Loucy (cell line): ENCODE measurements around the gene RNF181.

ENCODE experiments used
- H2AFZ ChIP-seq: fragments of 200-600 bp; sonication (generic); 2 replicates; pipeline ENCODE4 v1.6.0; 2016; ENCODE audit warnings: antibody characterized with exemption, mild to moderate bottlenecking, low read length, moderate library complexity
- H3F3A ChIP-seq: fragments of 200-600 bp; 2 replicates; pipeline ENCODE4 v1.6.0; 2016; ENCODE audit warnings: antibody characterized with exemption, low read depth, mild to moderate bottlenecking
- H3K27me3 ChIP-seq: fragments of 200-600 bp; sonication (generic); 2 replicates; pipeline ENCODE4 v1.6.1; 2014; ENCODE audit warnings: low read length, mild to moderate bottlenecking; ENCODE audit not compliant: insufficient read depth, poor library complexity, severe bottlenecking
- H3K36me3 ChIP-seq: fragments of 200-600 bp; sonication (generic); 2 replicates; pipeline ENCODE4 v1.6.1; 2016; ENCODE audit warnings: low read length; ENCODE audit not compliant: insufficient read depth
- H3K4me1 ChIP-seq: fragments of 200-600 bp; sonication (generic); 2 replicates; pipeline ENCODE4 v1.5.1; 2014; ENCODE audit warnings: low read length, mild to moderate bottlenecking; ENCODE audit not compliant: insufficient read depth, poor library complexity, severe bottlenecking
- H3K4me2 ChIP-seq: fragments of 200-600 bp; sonication (generic); 2 replicates; pipeline ENCODE4 v1.6.0; 2014; ENCODE audit warnings: antibody characterized with exemption, low read length, low read depth, mild to moderate bottlenecking; ENCODE audit not compliant: poor library complexity, severe bottlenecking
- H3K4me3 ChIP-seq: fragments of 200-600 bp; sonication (generic); 2 replicates; pipeline ENCODE4 v1.5.1; 2014; ENCODE audit warnings: low read length, mild to moderate bottlenecking, mixed read lengths; ENCODE audit not compliant: poor library complexity, severe bottlenecking
- H3K79me2 ChIP-seq: fragments of 200-600 bp; sonication (generic); 2 replicates; pipeline ENCODE4 v1.6.1; 2014; ENCODE audit warnings: low read length; ENCODE audit not compliant: insufficient read depth
- H3K9ac ChIP-seq: fragments of 200-600 bp; sonication (generic); 2 replicates; pipeline ENCODE4 v1.6.0; 2014; ENCODE audit warnings: mild to moderate bottlenecking, low read depth, low read length, moderate library complexity; ENCODE audit not compliant: poor library complexity, severe bottlenecking
- H3K9me2 ChIP-seq: fragments of 200-600 bp; sonication (generic); replicated peaks from 2 replicates; pipeline ENCODE4 v1.6.1; 2016; ENCODE audit warnings: low read depth, low read length, mixed read lengths
- H3K9me3 ChIP-seq: fragments of 200-600 bp; sonication (generic); 2 replicates; pipeline ENCODE4 v1.6.1; 2014; ENCODE audit warnings: mild to moderate bottlenecking, antibody characterized with exemption, low read length, low read depth; ENCODE audit not compliant: insufficient read depth
- H4K20me1 ChIP-seq: fragments of 200-600 bp; sonication (generic); 2 replicates; pipeline ENCODE4 v1.6.0; 2014; ENCODE audit warnings: antibody characterized with exemption, low read length, mild to moderate bottlenecking; ENCODE audit not compliant: insufficient read depth, poor library complexity, severe bottlenecking
- EZH2phosphoT487 ChIP-seq: fragments of 200-600 bp; IDR thresholded peaks from 2 replicates; pipeline ENCODE4 v1.6.1; 2018; ENCODE audit warnings: antibody characterized with exemption, mild to moderate bottlenecking, moderate library complexity, borderline replicate concordance
- TF ChIP-seq, protein P1 (sequence below): fragments of 200-600 bp; sonication (generic); conservative IDR thresholded peaks from 2 replicates; pipeline ENCODE4 v1.5.1; 2014; ENCODE audit warnings: mild to moderate bottlenecking, antibody characterized with exemption, low read length

The RNF181 gene

DNA sequence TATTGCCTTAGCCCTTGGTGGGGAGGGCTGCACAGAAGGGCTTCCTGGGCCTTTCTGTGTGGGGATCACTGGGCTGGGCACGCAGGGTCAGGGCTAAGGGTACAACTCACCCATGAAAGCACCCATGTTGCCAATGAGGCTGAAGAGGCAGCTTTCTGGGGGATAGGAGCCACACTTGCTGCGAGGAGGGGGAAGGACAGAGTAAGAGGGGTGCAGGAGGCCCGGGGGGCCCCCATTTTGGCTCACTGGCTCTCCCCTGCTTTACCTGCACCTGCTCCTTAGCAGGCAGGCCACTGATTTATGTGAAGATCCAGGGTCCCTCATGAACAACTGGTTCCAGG, 4.7 kb downstream of the RNF181 start:
- no peaks in the 10 kb centered on the region for H3K9me3 ChIP-seq
- no peak overlapping the region for H2AFZ ChIP-seq
- H3K9ac ChIP-seq = no peak overlapping the region
- peaks cover 30% of the 10 kb centered on the region for H3K79me2 ChIP-seq
- TF ChIP-seq EZH2phosphoT487 = no peak
- TF ChIP-seq, protein P1, sequence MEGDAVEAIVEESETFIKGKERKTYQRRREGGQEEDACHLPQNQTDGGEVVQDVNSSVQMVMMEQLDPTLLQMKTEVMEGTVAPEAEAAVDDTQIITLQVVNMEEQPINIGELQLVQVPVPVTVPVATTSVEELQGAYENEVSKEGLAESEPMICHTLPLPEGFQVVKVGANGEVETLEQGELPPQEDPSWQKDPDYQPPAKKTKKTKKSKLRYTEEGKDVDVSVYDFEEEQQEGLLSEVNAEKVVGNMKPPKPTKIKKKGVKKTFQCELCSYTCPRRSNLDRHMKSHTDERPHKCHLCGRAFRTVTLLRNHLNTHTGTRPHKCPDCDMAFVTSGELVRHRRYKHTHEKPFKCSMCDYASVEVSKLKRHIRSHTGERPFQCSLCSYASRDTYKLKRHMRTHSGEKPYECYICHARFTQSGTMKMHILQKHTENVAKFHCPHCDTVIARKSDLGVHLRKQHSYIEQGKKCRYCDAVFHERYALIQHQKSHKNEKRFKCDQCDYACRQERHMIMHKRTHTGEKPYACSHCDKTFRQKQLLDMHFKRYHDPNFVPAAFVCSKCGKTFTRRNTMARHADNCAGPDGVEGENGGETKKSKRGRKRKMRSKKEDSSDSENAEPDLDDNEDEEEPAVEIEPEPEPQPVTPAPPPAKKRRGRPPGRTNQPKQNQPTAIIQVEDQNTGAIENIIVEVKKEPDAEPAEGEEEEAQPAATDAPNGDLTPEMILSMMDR = no peak
- peaks cover 27% of the 10 kb centered on the region for H3K4me1 ChIP-seq
- no peak overlapping the region for H3K4me2 ChIP-seq
- no peaks in the 10 kb centered on the region for H3F3A ChIP-seq
- no peaks in the 10 kb centered on the region for H3K27me3 ChIP-seq
- H4K20me1 ChIP-seq = peaks cover 21% of the 10 kb centered on the region
- no peaks in the 10 kb centered on the region; the same call in 1 of the 2 replicates for H3K36me3 ChIP-seq
- no peaks in the 10 kb centered on the region for H3K9me2 ChIP-seq
- no peak overlapping the region for H3K4me3 ChIP-seq

DNA sequence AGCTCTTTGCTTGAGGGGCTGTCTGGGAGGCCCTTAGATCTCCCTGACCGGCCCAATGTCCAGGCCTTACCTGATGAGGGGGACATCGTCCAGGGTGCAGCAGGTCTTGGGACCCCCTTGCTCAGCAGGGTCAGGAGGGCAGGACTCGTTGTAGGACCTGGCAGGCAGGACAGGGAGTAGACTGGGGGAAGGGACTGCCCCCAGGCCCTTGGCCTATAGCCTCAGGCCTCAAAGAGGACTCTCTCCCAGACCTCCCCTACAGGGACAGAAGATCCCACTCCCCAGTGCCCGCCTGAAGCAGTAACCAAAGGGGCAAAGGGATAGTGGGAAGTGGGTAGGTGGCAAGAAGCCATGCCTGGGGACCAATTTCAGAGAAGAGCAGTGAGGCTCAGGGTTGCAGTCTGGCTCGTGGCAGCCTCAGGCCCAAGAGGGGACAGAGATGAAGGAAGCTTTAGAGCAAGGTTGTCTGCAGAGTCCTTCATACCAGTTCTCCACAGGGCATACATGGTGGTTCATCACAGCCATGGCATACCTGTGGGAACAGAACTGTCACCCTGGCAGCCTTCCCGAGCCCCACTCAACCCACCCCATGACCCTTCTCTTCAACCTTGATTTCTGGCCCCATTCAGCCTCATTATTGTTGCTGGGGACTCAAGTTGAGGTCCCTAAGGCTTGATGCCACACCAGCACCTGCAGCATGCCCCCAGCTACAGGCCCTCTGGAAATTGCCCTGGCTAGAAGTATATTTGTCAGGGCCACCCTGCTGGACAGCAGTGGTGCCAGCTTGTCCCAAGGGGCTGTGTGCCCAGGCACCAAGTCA, 5.6 kb downstream of the RNF181 start:
- Histone ChIP-seq H3F3A (peaks cover under 1% of the 10 kb centered on the region; the same call in 1 of the 2 replicates), H3K9me3 (no peaks in the 10 kb centered on the region), H3K27me3 (no peaks in the 10 kb centered on the region), H3K4me2 (no peak overlapping the region), H3K9ac (no peak overlapping the region), H3K4me3 (no peak overlapping the region), H3K79me2 (peaks cover 23% of the 10 kb centered on the region), H4K20me1 (peaks cover 17% of the 10 kb centered on the region), H3K4me1 (peaks cover 23% of the 10 kb centered on the region), H2AFZ (no peak overlapping the region), H3K9me2 (no peaks in the 10 kb centered on the region), H3K36me3 (no peaks in the 10 kb centered on the region; the same call in 1 of the 2 replicates)
- TF ChIP-seq, protein P1 = no peak
- TF ChIP-seq EZH2phosphoT487 = no peak

DNA sequence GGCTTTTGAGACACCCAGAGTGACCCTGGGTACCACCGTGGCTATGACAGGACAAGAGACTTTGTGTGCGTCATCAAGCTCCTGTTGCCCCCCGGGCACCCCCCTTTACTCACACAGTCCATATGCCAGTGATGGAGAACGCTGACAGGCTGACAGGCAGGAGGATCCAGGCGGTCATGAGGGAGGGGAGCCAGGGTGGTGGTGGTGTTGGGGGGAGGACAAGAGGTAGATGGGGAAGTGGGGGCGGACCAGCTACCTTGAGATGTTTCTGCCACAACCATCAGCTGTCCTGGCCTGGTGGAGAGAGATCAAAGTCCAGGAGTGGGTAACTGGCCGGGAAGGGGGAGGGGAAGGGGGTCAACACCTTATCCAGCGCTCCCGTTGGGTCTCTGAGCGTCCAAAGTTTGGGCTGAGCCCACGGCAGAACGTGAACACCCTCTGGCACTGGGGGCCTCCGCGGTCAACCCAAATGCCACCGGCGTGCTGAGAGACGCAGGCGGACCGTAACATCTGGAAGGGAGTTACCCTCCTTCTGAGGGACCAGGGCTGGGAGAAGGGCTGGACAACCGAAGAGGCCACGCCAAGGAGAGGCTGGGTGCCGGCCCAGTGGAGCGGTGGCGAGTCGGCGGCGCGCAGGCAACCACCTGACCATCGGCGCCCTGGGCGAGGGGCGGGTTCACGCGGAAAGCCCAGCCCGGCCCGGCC, 6.4 kb downstream of the RNF181 start:
- Histone ChIP-seq H3K4me2 (peak overlapping the region; percentile 96), H3K27me3 (no peaks in the 10 kb centered on the region), H3K79me2 (peaks cover 15% of the 10 kb centered on the region), H3K9me2 (no peaks in the 10 kb centered on the region), H4K20me1 (peaks cover 10% of the 10 kb centered on the region), H3K4me1 (peaks cover 16% of the 10 kb centered on the region), H3K4me3 (peak overlapping the region; percentile 77), H3F3A (peaks cover 4% of the 10 kb centered on the region; the same call in 1 of the 2 replicates), H3K9me3 (no peaks in the 10 kb centered on the region), H3K36me3 (no peaks in the 10 kb centered on the region; the same call in 1 of the 2 replicates), H3K9ac (peak overlapping the region; percentile 39), H2AFZ (no peak overlapping the region; the same call in 1 of the 2 replicates)
- TF ChIP-seq, protein P1 = no peak
- no peak for TF ChIP-seq EZH2phosphoT487
